HG02642 (cell line): ENCODE results near the gene PTX4.

ENCODE experiments used
- ATAC-seq: cut with Tn5 transposase; IDR thresholded peaks from one replicate; pipeline ENCODE4 v1.9.1; 2021; ENCODE audit warnings: mild to moderate bottlenecking; ENCODE audit not compliant: unreplicated experiment, poor library complexity

The PTX4 gene

GRCh38 chr16:1524366-1524765 is 35.6 kb upstream of the PTX4 start:
- ATAC-seq = no peak

GRCh38 chr16:1523581-1524245 is 35.0 kb upstream of the PTX4 start:
- ATAC-seq = no peak

GRCh38 chr16:1520461-1520860 is 31.7 kb upstream of the PTX4 start:
- no peak for ATAC-seq

GRCh38 chr16:1519831-1520230 is 31.1 kb upstream of the PTX4 start:
- ATAC-seq = no peak

GRCh38 chr16:1518626-1519135 is 29.9 kb upstream of the PTX4 start:
- ATAC-seq = no peak

GRCh38 chr16:1514507-1514906 is 25.8 kb upstream of the PTX4 start:
- no peak for ATAC-seq

- no peak for ATAC-seq
Measured at GRCh38 chr16:1512774-1513173, 24.0 kb upstream of the PTX4 start.

- no peak for ATAC-seq
Measured at GRCh38 chr16:1511662-1512569, 23.2 kb upstream of the PTX4 start.

- no peak for ATAC-seq
Measured at GRCh38 chr16:1510941-1511351, 22.2 kb upstream of the PTX4 start.

GRCh38 chr16:1510272-1510671 is 21.5 kb upstream of the PTX4 start:
- no peak for ATAC-seq

GRCh38 chr16:1509307-1510221 is 20.8 kb upstream of the PTX4 start:
- no peak for ATAC-seq

GRCh38 chr16:1508494-1509187 is 19.9 kb upstream of the PTX4 start:
- no peak for ATAC-seq

GRCh38 chr16:1506494-1507213 is 17.9 kb upstream of the PTX4 start:
- ATAC-seq = no peak

- no peak for ATAC-seq
Measured at GRCh38 chr16:1505912-1506311, 17.2 kb upstream of the PTX4 start.

GRCh38 chr16:1505073-1505844 is 16.5 kb upstream of the PTX4 start:
- no peak for ATAC-seq

GRCh38 chr16:1503110-1503955 is 14.6 kb upstream of the PTX4 start:
- ATAC-seq = no peak

- ATAC-seq = no peak
Measured at GRCh38 chr16:1502092-1503004, 13.6 kb upstream of the PTX4 start.
